GM19467 (cell line): ENCODE results near the gene FSTL4.

Experiments used
- ATAC-seq: cut with Tn5 transposase; IDR thresholded peaks from one replicate; pipeline ENCODE4 v1.9.1; 2021; ENCODE audit warnings: mild to moderate bottlenecking, moderate library complexity; ENCODE audit not compliant: unreplicated experiment

Gene FSTL4

DNA sequence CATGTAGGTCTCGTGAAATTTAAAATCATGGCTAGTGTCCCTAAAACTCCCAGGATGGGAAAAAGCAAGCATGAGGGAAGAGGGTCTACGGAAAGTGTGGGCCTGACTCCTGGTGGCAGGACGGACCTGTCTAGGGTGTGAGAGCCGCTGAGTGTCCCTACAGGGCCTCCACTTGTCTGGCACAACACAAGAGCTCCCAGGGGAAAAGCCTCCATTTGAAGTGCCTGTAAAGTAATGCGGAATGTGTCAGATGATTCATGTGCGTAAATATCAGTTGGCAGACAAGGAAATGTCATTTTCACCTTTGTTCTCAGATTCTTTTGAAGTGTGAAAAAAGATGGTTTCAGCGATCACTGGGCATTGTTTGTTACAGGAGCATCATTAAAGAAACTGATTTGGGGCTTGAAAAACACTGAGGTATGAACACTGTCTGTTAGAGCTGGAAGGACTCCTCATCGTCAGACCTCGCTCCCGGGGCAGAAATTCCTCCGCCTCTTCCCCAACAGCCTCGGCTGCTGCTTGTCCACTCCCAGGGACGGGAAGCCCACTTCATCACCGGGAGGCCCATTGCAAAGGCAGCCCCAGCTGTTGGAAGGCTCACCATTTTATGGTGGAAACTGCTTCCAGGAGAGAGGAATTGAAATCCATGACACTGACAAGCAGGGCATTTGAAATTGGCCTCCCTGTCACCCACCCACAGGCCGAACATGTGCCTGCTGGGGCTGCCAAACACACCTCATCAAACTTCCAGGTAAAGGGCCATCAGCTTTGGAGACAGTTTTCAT, 240.8 kb downstream of the FSTL4 start:
- no peak for ATAC-seq

DNA sequence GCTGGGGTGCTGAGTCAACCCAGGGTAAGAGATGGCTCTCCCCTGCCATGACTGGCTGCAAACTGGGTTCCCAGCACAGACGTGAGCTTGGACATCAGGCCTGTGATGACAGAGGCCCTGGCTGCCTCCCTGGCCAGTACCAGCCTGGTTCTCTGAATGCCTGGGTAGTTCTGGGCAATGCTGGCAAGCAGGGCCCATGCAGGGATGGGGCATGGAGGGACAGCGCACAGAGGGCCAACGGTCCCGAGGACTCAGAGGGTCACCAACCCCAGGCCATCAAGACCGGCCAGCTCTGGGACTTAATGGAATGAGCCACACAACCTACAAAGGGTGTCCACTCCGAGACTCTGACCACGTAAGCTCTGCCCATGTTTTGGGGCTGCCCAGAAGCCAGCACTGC, 241.4 kb downstream of the FSTL4 start:
- ATAC-seq: no peak

DNA sequence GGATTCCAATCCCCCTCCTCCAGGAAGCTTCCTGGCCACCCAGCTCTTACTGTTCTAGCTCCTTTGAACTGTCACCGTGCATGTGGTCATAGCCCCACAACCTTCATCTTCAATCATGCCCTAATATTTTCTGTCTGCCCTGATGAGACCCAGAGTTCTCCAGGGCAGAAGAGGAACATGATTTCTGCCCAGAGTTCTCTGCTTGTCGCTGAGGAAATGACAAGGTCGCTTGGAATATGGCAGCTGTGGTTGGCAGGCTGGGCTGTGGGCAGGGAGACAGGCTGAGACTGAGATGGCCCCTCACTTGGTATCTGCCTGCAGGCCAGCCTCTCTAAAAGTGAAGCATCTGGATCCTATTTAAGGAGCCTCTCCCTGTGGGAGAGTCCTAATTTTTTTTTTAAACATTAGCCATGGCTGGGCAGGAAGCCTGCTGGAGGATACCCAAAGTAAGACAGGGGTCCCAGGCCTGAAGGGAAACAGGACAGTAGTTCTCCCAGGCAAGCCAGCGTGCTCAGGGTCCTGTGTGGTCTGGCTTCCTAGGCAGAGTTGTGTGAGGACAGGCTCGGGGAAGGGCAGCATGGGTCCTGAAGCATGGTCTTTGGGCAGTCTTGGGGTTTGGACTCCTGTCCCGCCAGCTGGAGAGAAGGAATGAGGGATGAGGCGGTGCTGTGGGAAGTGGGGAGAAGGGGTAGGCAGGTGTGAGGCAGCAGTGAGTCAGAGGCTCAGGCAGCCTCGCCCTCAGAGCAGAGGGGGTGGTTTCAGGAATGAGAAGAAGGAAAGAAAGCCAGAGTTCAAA, 242.1 kb downstream of the FSTL4 start:
- ATAC-seq: no peak

DNA sequence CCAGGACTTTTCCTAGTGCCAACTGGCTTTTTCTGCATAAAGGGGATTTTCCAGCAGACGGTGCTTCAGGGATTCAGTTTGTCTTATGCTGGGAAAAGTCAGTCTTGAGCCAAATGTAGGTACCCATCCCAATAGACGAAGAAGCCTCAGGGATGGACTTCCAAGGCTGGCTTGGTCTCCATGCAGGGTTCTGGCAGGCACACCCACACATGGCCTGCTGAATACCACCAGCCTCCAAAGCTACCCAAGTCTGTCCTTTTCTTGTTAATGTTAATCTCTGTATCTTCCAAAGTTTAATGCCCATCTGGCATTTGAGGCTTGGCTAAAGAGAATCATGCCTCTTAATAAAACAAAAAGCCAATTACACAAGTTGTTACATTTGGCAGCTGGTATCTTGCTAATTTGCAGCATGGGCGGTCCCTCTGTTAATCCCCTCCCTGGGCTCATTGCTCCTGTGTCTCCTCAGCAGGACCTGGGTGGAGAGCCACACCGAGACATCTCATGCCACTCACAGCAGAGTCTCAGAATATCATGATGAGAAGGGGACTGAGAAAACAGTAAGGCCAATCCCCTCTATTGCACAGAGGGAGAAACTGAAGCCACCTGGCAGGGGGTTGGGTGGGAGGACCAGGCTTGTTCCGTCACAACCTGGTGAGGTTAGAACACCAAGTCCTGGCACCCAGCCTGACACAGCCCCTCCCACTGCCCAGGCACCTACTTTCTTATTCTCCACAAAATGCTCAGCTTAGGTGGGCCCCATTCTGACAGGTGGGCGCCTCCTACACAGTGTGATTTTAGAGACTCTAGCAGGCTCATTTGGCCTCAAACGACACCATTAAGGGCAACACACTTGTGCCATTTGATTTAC, 243.2 kb downstream of the FSTL4 start:
- no peak for ATAC-seq

- ATAC-seq: no peak
These were observed 244.4 kb downstream of the FSTL4 start for GRCh38 chr5:133367984-133368383.

DNA sequence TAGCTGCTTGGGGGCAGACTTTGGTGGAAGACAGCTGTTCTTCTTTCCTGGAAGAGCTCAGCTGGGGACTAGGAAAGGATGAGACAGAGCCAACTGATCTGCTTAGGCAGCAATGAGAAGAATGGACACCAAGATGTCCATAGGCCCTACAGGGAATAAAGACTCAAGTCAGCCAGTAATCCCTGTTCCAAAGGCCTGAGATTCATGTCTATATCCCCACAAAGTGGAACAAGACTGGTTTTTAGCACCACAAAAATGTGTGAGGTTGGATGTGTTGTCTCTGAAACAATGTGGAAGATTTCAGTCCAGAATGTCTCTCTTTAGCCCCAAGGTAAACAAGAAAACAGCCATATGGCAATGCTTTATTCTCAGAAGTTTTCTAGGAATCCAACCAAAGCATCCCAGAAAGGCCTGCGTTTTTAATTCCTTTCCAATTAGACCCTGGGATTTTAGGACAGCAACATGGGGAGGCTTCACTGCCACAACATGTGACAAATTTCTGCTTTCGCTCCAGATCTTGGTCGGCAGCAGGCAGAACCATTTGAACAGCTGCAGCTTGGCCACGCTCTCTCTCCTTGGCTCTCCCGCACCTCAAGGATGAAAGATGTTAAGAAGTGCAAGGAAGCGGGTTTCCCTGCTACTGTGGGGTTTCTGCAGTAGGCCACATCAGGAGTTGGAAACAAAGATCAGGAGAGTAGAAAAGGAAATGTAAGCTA, 245.1 kb downstream of the FSTL4 start:
- ATAC-seq: no peak

DNA sequence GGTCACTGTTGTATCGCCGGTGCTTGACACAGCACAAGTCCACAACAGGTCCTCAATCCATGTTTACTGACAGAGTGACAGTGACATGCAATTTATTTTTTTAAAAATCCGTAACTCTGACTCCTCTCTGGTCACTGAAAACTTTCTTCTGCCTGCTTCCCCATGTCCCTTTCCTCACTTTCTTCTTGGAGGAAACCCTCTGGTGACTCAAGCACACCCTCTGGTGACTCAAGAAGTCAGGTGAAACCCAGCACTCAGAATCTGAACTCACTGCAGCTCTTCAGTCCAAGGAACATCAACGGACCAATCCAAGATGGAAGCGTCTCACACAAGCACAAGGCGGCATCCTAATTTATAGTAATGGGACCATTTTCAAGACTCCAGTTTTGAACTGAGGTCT, 245.9 kb downstream of the FSTL4 start:
- ATAC-seq: no peak

GRCh38 chr5:133365738-133366137, 246.6 kb downstream of the FSTL4 start:
- no peak for ATAC-seq

DNA sequence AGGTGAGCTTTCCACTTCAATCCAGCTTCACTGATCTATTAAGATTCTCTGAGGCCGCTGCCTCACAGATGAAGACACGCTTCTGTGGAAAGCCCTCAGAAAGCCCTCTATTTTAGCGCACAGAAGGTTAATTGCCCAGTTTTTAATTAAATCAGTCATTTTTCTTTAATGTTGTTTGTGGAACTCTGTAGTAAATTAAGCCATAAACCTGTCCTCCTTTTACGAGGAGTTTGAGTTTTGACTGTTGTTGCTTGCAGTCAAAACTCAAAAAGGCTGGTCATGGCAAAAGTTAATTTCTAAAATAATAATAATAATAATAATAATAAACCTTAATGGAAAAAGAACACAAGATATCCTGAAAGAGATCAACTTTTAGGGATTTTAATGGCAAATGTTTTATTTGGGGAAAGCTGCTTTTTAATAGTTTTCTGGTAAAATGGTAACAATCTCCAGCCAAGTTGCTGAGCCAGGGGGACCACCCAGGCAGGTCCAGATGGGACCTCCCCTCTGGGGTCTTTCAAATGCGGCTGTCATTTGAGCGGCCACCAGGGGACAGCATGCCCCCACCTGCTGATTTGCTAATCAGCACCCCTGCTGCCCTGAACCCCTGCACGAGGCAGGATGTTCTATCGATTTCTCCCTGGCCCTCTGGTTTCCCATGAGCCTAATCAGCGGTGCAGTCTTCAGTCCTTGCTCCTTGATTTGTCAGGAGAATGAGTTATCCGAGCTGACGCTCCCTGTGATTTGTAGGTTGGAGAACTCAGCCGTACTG, 247.2 kb downstream of the FSTL4 start:
- no peak for ATAC-seq

GRCh38 chr5:133363807-133364587, 248.3 kb downstream of the FSTL4 start:
- ATAC-seq: no peak

DNA sequence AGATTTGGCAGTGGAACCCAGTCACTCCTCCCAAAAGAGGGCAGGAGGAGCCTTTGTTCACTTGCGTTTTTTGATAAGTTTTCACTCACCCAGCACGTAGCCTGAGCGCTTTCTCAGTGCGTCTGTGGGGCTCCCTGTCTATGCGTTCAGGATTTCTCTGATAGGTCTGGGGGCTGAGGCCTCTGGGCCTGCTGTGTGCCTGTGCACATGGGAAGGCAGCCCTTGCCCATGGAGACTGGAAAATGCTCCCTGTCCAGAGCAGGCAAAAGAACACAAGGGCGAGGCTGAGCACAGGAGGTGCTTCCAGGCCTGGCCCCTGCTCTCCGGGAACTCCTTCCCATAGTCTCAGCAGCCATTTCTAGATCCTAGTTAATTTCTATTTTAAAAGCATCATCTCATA, 249.9 kb downstream of the FSTL4 start:
- no peak for ATAC-seq

- no peak for ATAC-seq
These were observed 250.4 kb downstream of the FSTL4 start for GRCh38 chr5:133361922-133362321.

- ATAC-seq: no peak
These were observed 251.5 kb downstream of the FSTL4 start for GRCh38 chr5:133360693-133361472.

DNA sequence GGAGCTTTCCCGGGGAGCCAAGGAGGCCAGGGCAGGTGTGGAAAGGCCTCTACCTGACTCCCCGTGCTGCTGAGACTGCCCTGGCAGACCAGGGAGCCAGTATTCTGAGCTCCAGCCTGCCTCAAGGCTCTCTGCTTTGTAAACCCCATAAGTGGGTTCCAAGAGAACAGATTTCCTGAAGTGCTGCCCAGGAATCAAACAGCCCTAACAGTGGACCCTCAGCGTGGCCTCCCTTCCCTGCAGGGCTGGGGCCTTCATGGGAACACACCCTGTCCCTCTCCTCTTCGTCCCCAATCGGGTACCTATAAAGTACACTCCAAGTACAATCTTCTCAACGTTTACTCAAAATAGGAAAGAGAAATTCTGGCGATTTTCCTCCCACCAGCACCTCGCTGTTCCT, 252.5 kb downstream of the FSTL4 start:
- ATAC-seq: no peak

DNA sequence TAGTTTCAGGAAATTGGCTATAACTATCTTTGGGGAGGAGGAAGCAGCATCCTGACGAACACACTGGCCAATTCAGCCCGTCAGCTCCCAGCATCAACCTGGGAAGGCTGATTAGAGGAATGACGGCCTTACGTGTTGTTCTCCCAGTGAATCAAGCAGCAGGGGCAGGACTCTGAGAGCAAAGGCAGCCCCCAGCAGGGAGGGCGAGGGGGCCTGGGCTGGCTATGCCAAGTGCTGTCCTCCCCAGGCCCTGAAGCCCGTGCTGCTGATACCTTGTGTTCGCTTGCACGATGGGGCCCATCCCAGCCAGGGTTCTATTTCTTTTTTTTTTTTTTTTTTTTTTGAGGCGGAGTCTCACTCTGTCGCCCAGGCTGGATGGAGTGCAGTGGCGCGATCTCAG, 254.1 kb downstream of the FSTL4 start:
- no peak for ATAC-seq

GRCh38 chr5:133357758-133358157, 254.6 kb downstream of the FSTL4 start:
- no peak for ATAC-seq

DNA sequence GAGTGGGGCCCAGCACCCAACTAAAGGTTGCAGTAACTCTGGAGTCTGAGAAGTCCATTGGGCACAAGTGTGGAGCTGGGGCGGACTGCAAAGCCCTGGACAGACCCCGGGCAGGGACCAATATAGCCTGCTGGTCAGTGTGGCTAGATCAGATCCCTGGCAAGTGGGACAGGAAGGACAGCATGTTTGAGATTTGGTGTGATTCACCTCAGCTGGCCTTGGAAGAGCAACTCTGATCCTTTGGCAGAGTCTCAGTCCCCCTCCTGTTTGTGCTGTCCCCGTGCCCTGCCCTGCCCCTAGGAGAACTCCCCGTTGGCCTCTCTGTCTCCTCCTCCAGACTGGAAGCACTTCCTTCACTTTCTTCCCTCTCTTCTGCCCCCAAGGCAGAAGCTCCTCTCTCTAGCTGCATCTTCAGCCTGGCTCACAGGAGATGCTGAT, 255.3 kb downstream of the FSTL4 start:
- ATAC-seq: no peak

DNA sequence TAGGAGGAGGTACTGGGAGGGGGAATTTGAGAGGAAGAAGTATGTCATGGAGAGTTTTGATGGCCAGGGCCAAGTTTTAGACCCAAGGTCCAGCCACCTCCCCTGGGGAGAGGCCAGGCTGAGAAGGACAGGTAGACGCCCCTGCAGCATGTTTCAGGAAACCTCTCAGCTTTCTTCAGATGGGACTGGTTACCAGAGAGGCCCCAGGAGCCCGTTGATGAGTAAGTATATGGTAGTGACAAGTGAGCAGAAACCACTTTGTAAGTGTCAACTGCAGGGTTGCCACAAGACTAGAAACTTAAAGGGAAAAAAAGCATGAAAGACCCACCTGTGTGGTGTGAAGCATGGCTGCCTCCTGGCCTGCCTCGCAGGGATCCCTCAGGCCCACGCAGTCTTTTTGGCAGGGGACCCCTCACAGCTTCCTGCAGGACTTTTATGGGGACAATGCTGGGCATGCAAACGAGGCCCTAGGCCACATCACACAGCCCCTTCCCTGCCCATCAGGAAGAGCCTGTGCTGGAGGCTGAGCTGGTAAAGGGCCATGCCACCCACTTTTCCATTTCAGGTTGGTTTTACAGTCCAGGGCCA, 255.9 kb downstream of the FSTL4 start:
- ATAC-seq: no peak
